ENCODE data around the gene ITGA11. TPM values are rescaled to one million over a fixed set of nuclear protein-coding genes. Genes with fewer than 3 reads are reported as not detected.
A peak's percentile ranks its signal among the peaks of the same experiment; 100 is the strongest.

ITGA11 gene
- total RNA-seq, 1 donor from 2014 or later = 31.4 TPM

DNA sequence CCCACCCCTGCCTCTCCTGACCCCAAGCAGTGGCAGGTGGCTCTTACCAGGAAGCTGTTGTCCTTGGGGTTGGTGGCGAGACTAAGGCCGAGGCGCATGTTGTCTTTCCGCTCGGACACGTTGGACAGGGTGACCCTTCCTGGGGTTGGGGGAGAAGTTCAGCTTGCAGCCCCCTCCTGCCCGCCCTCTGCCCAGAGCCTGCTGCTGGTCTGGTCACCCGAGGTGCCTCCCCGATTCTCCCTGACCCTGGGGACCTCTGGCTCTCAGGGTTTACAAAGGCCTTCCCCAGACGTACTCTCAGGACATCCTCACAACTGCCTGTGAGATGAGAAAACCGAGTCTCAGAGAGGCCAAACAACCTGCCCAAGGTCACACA lies 67.3 kb downstream of the ITGA11 start:
- Histone ChIP-seq H3K9me3 (replicated peaks) (no peaks in the 10 kb centered on the region), H3K27me3 (ENCODE audit: low read depth) (no peaks in the 10 kb centered on the region), H3K36me3 (no peaks in the 10 kb centered on the region), H3K4me1 (peaks cover 94% of the 10 kb centered on the region), H3K27ac (replicated peaks) (peak overlapping the region; percentile 91), H3K4me3 (peak overlapping the region; percentile 37)
- intact Hi-C loops (cut with micrococcal nuclease) = no loop called here
- no peak for DNase-seq
- TF ChIP-seq, protein P1, sequence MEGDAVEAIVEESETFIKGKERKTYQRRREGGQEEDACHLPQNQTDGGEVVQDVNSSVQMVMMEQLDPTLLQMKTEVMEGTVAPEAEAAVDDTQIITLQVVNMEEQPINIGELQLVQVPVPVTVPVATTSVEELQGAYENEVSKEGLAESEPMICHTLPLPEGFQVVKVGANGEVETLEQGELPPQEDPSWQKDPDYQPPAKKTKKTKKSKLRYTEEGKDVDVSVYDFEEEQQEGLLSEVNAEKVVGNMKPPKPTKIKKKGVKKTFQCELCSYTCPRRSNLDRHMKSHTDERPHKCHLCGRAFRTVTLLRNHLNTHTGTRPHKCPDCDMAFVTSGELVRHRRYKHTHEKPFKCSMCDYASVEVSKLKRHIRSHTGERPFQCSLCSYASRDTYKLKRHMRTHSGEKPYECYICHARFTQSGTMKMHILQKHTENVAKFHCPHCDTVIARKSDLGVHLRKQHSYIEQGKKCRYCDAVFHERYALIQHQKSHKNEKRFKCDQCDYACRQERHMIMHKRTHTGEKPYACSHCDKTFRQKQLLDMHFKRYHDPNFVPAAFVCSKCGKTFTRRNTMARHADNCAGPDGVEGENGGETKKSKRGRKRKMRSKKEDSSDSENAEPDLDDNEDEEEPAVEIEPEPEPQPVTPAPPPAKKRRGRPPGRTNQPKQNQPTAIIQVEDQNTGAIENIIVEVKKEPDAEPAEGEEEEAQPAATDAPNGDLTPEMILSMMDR (IDR thresholded peaks at IDR 0.05; ENCODE audit: borderline replicate concordance) = no peak

- Histone ChIP-seq H3K4me1 (peaks cover 92% of the 10 kb centered on the region), H3K9me3 (replicated peaks) (no peaks in the 10 kb centered on the region), H3K4me3 (peak overlapping the region; percentile 37), H3K27me3 (ENCODE audit: low read depth) (no peaks in the 10 kb centered on the region), H3K36me3 (no peaks in the 10 kb centered on the region), H3K27ac (replicated peaks) (peak overlapping the region; percentile 91)
- peak; percentile 60 for DNase-seq
- TF ChIP-seq, protein P1 (IDR thresholded peaks at IDR 0.05; ENCODE audit: borderline replicate concordance) = no peak
- intact Hi-C loops (cut with micrococcal nuclease) = no loop called here
These were observed 67.8 kb downstream of the ITGA11 start for GRCh38 chr15:68364028-68364659.

- Histone ChIP-seq H3K27me3 (ENCODE audit: low read depth) (no peaks in the 10 kb centered on the region), H3K4me3 (peak overlapping the region; percentile 37), H3K36me3 (no peaks in the 10 kb centered on the region), H3K27ac (replicated peaks) (peak overlapping the region; percentile 91), H3K9me3 (replicated peaks) (no peaks in the 10 kb centered on the region), H3K4me1 (peaks cover 84% of the 10 kb centered on the region)
- DNase-seq = no peak
- TF ChIP-seq, protein P1 (IDR thresholded peaks at IDR 0.05; ENCODE audit: borderline replicate concordance) = no peak
- intact Hi-C loops (cut with micrococcal nuclease) = no loop called here
These were observed 68.6 kb downstream of the ITGA11 start for GRCh38 chr15:68363353-68363752.

GRCh38 chr15:68362537-68363126 lies 69.3 kb downstream of the ITGA11 start:
- no peak for DNase-seq
- Histone ChIP-seq H3K36me3 (peaks cover under 1% of the 10 kb centered on the region), H3K27ac (replicated peaks) (no peak overlapping the region), H3K4me1 (peaks cover 77% of the 10 kb centered on the region), H3K27me3 (ENCODE audit: low read depth) (no peaks in the 10 kb centered on the region), H3K9me3 (replicated peaks) (peaks cover under 1% of the 10 kb centered on the region), H3K4me3 (no peak overlapping the region)
- intact Hi-C loops (cut with micrococcal nuclease) = no loop called here
- TF ChIP-seq, protein P1 (IDR thresholded peaks at IDR 0.05; ENCODE audit: borderline replicate concordance) = no peak

- Histone ChIP-seq H3K9me3 (replicated peaks) (peaks cover 14% of the 10 kb centered on the region), H3K27me3 (ENCODE audit: low read depth) (no peaks in the 10 kb centered on the region), H3K27ac (replicated peaks) (no peak overlapping the region), H3K4me1 (peaks cover 58% of the 10 kb centered on the region), H3K36me3 (peaks cover 16% of the 10 kb centered on the region), H3K4me3 (no peak overlapping the region)
- no peak for DNase-seq
- TF ChIP-seq, protein P1 (IDR thresholded peaks at IDR 0.05; ENCODE audit: borderline replicate concordance) = no peak
- intact Hi-C loops (cut with micrococcal nuclease) = no loop called here
These were observed 71.2 kb downstream of the ITGA11 start for GRCh38 chr15:68360721-68361120.

Data from left ventricle myocardium inferior (tissue), 1 donor.